ENCODE results near the gene MCM9.

DNA sequence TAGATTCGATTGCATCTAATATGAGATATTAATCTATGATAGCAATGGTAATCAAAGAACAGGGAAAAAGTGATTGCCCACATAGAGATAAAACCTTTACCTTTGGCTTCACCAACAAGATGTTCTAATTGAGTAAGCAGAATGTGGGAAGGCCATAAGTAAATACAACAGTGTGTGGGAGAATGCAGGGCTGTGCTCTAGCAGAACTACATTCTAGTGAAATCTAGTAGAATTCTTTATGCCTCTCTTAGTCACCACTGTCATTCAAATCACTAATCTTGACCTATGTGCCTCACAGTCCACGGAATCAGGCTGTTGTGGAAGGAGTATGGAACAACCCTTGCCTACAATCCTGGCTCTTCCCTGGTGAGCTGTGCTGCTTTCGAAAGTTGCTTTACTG lies 30.4 kb upstream of the MCM9 start:
- TF ChIP-seq CTCF (IDR thresholded peaks at IDR 0.05) (no peak), POLR2AphosphoS5 (IDR thresholded peaks at IDR 0.05) (no peak)
